Right forelimb (tissue), 1 donor: ENCODE results near the gene TLE3.

Experiments
- DNase-seq: peaks from one replicate; pipeline ENCODE4 v3.0.0-alpha.2; 2018

Gene TLE3

DNA sequence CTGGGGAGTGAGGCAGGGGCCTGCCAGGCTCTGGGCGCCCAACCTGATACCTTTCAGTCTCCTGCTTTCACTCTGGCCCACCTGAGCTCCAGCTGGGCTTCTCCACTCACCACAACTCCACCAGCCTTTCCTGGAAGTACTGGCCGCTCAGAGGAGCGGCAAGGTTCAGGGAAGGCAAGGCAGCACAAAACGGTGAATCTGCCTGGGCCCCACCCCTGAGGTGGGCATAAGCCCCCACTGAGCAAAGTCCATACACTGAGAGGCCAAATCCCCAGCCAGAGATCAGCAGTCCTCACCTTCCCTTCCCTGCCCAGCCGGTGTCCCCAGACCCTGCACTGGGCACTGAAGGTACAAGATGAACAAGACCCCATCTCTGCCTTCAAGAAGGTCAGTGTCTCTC lies 70.7 kb downstream of the TLE3 start:
- DNase-seq, result peak; percentile 27

DNA sequence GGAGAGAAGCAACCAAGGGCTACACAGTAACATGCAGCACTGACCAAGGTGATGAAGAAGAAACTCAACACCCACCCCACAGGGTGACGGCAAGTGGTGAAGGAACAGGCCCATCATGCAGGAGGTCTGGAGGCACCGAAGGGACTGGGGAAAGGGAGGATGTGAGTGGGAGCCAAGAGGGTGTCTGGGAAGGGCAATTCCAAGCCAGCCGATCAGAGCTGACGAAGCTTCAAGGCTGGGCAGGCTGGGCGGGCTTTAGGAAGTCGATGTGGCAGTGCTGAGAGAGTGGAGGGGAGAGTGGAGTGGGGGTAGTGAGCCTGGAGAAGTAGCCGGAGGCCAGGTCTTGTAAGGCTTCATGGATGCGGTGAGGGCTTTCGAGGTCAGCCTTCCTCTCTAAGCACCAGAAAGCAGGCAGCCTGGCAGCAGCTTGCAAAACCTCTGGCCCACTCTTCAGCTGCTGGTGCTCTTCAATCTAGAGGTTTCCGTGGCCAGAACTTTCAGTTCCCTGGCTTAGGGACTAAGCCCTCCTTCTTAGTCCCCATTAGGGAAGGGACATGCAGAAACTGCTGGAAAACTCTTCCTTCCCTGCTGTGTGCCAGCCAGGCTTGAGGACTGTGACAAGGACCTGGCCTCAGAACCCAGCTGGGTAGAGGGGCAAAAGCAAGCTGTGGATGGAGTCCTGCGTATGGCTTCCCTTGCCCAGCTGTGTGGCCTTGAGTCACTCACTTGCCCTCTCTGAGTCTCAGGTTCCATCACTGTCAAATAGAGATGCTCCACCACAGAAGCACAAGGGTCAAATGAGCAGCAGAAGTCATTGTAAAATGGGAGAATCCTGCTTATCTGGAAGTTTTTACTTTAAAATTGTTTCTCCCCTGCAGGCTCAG lies 72.1 kb downstream of the TLE3 start:
- DNase-seq, result peak; percentile 47

DNA sequence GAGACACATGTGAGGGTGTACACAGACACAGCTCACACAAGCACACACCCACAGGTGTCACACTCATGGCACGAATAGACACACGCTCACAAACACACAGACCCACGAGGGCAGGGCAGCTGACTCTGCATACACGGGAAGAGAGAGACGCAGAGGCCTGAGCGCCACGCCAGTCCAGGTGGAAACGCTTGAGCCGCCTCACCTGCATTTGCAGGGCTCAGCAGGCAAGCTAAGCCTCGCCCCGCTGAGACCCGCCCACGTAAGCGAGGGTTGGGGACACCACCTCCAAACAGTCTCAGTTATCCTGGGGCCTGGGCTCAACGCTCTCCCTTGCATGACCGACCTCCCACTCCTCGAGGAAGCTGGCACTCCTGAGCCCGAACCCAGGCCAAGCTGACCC lies 73.2 kb downstream of the TLE3 start:
- no peak for DNase-seq

DNA sequence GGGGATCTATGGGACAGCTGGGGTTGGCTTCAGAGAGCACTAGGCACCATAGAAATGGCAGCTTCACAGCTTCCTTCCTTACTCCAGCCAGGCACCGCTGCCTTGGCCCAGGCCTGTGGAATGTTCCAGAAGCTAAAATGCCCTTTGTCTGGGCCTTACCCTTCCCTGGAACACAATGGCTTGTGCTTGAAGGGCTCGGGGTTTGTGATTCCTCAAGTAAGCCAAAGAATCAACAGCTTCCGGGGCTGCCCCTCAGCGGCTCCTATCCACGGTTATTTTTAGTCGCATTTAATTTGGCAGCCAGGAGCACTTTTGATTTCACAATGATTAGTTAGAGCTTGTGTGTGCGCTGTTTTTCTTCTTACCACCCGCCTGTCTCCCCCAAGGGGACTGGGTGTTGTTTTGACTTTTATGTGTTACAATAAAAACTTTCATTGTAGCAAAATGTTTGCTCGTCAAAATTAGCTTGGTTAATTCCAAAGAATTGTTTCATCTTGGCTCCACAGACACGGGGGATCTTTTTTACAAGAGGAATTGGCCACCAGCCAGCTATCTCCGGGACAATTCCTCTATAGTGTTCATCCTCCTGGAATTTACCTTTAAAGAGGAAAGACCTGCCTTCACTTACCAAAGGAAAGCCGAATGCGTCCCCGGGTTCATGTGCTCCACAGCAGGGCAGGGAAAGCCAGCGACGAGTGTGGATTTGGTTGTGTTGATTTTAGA lies 73.8 kb downstream of the TLE3 start:
- peak; percentile 41 for DNase-seq

DNA sequence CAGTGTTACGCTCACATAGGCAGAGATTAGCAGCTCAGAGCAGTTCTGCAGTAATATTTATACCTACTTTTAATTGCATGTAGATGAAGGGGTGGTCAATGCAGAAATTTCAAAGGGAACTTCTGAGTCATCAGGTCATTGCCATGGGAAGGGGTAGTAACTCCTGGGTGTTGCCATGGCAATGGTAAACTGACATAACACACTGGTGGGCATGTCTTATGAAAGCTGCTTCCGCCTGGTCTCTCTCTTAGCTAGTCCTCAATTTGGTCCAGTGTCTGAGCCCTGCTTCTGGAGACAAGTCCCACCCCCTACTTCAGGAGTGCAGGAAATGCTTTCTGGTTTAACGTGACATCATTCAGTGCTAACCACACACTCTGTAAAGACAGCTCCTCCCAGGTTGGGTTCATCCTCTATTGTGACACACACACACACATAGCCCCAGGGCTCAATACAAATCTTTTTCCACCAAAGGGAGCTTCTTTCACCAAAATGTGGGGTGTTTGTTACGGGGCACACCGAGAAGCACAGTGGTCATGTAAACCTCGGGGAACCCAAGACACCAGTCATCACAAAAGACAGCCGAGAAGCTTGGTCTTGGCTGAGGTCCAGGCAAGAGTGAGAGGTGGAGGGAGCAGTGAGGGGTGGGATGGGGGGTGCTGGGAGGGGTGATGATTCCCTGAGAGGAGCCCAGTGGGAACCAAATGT lies 74.5 kb downstream of the TLE3 start:
- peak; percentile 33 for DNase-seq

DNA sequence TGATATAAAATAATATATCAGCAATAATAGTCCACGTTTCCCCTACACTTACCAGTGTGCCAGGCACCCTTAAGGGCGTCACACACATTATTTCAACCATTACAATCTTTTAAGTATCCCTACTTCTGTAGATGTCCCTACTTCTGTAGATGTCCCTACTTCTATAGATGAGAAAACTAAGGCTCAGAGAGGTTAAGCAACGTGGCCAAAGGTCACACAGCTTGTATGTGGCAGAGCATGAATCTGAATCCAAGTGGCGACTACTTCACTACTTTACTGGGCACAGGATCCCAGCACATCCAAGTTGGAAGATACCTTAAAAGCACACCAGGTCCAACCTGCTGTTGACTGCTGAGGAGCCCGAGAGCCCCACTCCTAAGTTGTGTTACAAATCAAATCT lies 77.5 kb downstream of the TLE3 start:
- no peak for DNase-seq

DNA sequence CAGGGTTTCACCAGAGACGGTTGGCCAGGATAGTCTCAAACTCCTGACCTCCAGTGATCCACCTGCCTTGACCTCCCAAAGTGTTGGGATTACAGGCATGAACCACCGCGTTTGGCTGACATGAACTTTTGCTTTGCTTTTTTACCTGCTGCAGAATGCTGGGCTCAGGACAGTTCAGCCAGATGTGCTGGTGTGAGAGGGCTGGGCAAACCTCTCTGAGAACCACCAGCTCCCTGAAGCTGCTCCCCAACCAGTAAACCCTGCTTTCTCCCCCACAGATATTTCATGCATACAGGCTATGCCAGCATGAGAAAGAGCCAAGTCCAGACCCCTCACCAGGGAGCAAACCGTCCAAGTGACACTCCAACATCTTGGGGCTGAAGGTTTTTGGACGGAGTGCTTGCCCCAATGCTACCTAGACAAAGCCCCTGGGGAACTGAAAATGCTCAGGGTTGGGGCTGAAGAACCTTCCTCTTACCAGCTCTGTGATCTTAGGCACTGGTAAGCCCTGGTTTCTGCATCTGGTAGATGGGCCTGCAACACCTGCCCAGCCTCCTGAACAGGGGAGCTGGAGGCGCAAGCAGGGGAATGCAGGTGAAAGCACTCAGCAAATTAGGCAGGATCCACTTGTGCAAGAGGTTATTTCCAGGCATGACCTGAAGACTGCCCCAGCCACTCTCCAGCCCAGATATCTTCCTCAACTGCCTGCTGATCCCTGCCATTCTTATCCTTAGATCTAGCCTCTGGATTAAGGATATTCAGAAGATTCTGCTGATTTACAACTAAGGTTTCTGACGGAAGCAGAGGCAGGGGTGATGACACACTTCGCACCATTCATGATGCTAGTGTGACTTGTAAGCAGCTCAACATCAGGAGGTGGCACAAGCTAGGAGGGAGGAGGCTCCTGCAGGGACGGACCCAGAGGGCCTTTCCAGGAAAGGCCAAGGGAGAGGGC lies 78.8 kb downstream of the TLE3 start:
- no peak for DNase-seq

DNA sequence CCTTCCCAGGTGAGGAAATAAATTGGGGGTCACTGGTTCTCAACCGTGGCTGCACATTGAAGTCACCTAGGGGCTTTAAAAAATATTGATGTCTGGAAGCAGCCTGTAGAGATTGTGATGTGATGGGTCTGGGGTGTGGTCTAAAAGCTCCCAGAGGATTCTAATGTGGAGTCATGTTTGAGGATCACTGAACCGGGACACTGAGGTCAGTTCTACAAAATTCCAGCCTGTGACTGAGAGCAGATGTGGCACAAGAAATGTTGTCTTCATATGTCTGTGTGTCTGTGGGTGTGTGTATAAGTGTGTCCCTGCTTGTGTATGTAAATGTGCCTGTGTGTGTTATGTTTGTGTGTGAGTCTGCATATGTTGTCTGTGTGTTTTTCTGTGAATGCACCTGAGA lies 79.9 kb downstream of the TLE3 start:
- DNase-seq, result peak; percentile 18

DNA sequence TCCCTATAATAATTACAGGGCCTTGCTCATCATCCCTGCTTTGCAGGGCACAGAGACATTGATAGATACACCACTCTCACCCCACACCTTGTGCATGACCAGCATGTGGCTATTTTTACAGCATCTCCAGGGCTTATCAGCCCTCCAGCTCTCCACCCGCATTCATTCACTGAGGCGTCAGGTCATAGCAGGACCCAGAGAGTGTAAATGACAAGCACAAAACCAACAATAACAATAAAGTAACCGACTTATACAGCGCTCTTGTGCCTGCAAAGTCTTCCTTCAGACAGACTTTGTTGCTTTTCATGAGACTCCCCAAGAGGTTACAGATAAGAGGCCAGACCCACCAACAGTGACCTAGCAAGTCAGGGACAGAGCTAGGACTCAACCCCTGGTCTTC lies 80.7 kb downstream of the TLE3 start:
- DNase-seq, result peak; percentile 16

DNA sequence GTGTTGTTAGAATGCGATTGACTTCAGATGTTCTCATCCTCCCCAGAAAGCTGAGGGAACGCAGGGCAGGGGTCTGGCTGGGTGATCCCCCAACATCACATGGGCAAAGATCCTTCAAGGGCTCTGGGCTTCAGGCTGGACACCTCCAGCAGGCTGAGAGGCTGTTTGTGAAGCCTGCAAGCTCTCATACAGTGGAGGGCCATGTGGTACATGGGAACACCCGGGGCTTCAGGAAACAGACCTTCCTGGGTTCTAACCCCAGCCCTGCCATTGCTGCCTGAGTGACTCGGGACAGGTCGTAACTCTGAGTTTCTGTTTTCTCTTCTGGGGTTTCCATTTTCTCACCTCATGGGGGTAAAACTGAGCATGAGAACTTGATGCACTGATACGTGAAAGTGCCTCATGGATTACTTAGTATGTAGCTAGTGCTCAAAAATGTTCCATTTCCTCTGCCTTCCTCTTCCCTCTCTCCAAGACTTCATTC lies 81.2 kb downstream of the TLE3 start:
- DNase-seq, result no peak

DNA sequence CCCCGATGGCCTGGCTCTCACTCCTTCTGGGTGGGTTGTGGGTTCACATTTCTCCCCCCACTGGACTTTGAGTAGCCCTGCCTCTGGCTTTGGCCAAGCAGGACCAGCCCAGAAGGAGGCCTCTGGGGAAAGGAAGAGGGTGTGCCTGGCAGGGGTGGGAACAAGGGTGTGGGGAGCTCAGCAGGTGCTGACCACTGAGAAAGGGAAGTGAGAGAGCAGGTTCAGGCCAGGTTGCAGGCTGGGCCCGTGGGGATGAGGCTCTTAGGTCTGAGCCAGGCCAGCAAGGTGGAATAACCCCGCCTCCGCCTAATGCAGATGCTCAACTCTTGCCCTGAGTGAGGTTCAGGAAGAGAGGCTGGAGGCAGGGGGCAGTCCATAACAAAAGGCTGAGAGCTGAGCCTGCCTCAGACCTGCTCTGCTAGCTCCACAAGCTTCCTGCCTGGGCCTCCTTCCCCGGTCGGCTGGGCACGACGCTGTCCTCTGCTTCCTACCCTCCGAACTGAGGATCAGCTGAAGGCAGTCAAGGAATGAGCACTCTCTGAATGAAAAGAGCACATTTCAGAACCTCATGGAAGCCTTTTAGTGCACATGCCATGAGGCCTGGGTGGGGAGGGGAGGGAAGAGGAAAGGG lies 82.7 kb downstream of the TLE3 start:
- no peak for DNase-seq

DNA sequence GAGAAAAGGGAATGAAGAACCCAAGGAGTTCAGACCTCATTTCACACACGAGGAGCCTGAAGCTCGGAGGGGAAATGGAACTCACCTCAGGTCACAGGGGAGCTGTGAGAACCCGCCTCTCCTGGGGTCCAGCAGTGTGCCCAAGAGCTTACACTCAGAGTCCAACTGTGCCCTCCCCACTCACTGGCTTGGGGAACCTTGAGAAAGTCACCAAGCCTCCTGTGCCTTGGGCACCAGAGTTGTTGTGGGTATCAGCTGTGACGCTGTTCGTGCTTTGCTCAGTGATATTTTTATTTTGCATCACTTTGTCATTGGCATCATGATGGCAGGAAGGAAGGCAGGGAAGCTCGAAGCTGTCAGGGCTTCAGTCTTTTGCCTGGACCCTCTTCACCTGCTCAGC lies 83.4 kb downstream of the TLE3 start:
- no peak for DNase-seq

DNA sequence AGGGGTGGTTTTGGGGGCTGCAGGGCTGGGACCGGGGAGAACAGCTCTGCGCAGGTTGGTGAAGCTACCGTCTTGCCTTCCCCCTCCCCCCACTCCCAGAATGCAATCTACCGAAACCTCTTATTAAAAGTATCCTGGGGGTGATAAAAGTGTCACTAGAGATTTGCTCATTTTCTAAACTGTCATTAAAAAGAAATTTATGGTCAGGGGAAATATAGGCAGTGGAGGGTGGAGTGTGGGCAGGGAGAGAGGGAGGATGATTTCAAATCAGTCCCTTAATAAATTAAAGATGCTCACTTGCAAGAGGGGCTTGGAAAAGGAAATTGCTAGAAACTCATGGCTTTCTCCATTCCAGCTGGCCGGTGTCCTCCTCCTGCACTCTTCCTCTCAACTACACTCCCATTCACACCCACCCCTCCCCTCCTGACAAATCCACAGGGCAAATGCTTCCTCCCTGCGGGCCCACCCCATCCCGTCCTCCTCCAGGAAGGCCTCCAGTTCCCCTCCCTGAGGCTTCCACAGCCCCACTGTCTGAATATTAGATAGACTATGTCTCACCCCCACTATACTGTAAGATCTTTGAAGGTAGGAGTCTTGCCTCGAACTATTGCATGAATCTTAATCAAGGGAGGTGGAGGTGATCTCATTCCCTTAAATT lies 83.9 kb downstream of the TLE3 start:
- DNase-seq, result no peak

DNA sequence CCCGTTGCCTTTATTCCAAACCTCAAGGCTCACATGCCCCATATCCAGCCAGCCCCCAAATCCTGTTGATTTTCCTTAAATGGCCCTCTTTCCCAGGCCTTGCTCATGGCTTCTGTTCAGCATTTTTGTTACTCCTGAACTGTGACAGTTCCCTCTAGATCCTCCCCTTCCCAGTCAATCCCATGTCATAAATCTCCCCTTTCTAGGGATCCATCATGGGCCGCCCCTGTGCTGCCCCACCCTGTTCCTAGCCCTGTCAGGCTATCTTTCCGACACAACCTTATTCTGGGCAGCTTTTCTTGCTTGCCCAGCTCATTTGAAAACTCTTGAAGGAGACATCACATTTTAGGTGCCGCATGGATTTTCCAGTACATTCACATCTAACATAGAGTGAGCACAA lies 84.8 kb downstream of the TLE3 start:
- DNase-seq, result no peak

DNA sequence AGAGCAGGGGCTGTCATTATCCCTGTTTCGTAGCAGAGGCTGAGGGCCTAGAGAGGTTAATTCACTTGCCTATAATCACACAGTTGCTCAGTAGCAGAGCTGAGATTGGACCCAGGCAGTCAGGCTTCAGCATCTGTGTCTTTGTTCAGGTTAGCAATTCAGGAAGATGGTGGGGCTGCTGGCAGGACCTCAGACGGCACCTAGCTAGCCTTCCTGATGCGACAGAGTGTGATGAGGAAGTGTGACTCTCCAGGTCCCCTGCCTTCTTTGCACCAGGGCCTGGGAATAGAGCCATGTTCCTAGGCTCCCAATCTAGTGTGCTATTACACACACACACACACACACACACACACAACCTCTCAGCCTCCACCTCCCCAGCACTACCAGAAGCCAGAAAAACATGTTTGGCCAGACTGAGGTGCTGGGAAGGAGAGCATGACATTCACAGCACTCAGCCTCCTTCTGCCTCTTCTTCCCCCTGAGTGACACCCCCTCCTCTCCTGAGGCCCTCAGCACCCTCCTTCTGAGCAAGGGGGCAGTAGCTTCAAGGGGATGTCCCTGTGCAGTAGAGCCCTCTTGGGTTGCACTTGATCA lies 88.9 kb downstream of the TLE3 start:
- DNase-seq, result no peak

DNA sequence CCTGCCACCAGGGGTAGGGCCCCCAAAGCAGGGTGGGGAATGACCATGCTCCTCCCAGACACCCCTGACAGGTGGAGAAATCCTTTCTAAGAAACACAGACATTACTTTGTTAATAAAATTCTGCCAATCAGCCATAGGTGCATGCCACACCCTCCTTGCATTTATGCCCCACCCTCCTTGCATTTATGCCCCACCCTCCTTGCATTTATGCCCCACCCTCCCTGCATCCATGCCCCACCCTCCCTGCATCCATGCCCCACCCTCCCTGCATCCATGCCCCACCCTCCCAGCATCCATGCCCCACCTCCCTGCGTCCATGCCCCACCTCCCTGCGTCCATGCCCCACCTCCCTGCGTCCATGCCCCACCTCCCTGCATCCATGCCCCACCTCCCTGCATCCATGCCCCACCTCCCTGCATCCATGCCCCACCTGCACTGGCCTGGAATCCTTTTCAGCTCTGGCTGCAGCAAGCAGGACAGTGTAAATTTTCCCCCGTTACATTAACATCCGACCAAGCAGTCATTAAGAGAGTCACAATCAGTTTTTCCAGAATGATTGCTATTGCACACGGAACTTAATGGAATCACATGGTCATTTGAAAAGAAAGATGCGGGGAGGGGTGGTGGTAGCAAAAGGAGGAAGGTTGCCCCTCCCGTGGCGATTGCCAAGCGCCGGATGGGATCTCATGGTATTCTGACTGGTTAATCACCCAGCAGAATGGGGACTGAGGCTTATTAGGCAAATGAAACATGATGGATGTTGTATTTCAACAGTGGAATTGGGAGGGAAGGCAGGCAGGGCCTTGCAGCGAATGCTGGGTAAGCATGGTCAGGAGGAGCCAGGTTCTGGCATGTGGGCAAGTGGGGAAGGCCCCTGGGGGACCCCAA lies 91.2 kb downstream of the TLE3 start:
- DNase-seq, result no peak

DNA sequence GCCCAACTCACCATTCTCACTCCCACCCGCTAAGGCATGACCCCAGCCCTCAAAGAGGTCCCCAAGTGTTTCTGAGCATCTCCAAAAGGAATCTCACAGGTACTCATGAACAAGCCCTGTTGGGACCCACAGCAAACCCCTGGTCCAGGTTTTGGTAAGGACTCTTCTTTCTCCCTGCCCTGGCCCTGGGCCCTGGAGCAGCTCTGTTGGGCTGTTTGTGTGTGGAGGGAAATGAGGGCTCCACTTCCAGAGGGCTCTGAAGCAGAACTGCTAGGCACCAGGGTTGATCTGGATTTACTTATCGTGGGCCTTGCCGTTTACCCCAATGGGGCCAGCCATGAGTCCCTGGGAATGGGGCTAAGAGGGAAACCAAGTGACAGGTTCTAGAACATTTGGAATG lies 92.9 kb downstream of the TLE3 start:
- DNase-seq, result no peak

DNA sequence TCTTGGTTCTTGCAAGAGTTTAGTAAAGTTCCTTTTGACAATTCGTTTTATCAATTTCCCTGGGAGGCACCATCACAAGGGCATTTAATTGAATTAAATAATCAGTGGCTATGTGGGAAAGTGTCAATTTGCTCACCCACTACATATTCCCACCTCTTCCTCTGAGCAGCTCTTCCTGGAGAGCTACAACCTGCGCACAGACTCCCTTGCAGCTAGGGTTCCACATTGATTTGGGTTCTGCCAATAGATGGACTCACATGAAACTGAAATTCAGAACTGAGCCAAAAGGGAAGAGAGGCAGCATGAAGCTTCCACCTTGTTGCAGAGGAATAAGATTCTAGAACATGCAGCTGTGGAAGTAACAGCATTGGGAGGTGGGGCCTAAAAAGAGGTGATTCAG lies 94.8 kb downstream of the TLE3 start:
- no peak for DNase-seq

DNA sequence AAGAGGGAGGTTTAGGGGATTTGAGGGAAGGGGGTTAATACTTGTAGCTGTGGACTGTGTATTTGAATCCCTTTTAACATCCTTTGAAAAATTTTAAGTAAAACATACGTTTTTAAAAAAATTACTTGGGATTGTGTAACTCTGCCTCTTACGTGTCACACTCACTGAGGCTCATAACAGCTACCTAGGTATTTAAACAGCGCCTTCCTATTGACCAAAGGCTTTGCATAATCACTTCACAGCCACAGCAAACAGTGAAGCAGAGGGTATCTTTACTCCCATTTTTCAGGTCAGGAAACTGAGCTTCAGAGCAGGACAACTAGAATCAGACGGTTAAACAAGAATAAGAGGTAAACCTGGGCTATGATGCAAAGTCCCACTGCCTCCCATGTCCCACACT lies 95.9 kb downstream of the TLE3 start:
- no peak for DNase-seq
